Astrocyte of the spinal cord (primary cell): Measurements from ENCODE around the gene ARAP3.

Experiments
- DNase-seq: peaks from one replicate; pipeline ENCODE4 v3.0.0; 2011; ENCODE audit warnings: low read depth, low spot score
- H3K4me3 ChIP-seq: 2 replicates; pipeline ENCODE4 v1.5.1; 2011; ENCODE audit warnings: low read depth, mild to moderate bottlenecking, low read length, moderate library complexity
- CTCF ChIP-seq: IDR thresholded peaks from 2 replicates; pipeline ENCODE4 v1.5.1; 2012; ENCODE audit warnings: low read depth, mild to moderate bottlenecking, low read length, inconsistent platforms
- in situ Hi-C: cut with HindIII; loops from 2 replicates; pipeline ENCODE4 v1.10.0; 2017; ENCODE audit warnings: low sequenced_read_pairs

The ARAP3 gene

GRCh38 chr5:141639357-141640050 lies 42.5 kb downstream of the ARAP3 start:
- no peak overlapping the region for H3K4me3 ChIP-seq
- no peak for DNase-seq
- in situ Hi-C loops, result no loop called here
- no peak for TF ChIP-seq CTCF

GRCh38 chr5:141638771-141639170 lies 43.3 kb downstream of the ARAP3 start:
- no peak overlapping the region for H3K4me3 ChIP-seq
- no peak for DNase-seq
- in situ Hi-C loops, result no loop called here

GRCh38 chr5:141637767-141638419 lies 44.1 kb downstream of the ARAP3 start:
- TF ChIP-seq CTCF, result peak; percentile 34

More at GRCh38 chr5:141638771-141639170, 43.3 kb downstream of the ARAP3 start:
- no peak for TF ChIP-seq CTCF

GRCh38 chr5:141637123-141637766 lies 44.8 kb downstream of the ARAP3 start:
- in situ Hi-C loops, result no loop called here
- no peak for DNase-seq
- H3K4me3 ChIP-seq, result peak overlapping the region; percentile 92
- TF ChIP-seq CTCF, result no peak

More at GRCh38 chr5:141637767-141638419, 44.1 kb downstream of the ARAP3 start:
- in situ Hi-C loops, result no loop called here
- H3K4me3 ChIP-seq, result peak overlapping the region; percentile 92
- DNase-seq, result peak; percentile 49

GRCh38 chr5:141636413-141637122 lies 45.5 kb downstream of the ARAP3 start, which contains the start of the genes HDAC3 and RELL2:
Gene HDAC3 (minus strand): TSS chr5:141636849. CDS start chr5:141636790, 59 bp downstream.
Gene RELL2 (plus strand): TSS chr5:141636997. CDS start chr5:141638226, 1,229 bp downstream.
- no peak for TF ChIP-seq CTCF
- H3K4me3 ChIP-seq, result peak within 1 kb of the TSS; percentile 92
- DNase-seq, result peak; percentile 88
- in situ Hi-C loops, result no loop called here

GRCh38 chr5:141636106-141636412 lies 46.0 kb downstream of the ARAP3 start:
- TF ChIP-seq CTCF, result no peak
- H3K4me3 ChIP-seq, result peak overlapping the region; percentile 92
- no peak for DNase-seq
- in situ Hi-C loops, result no loop called here
